Chondrocyte (in vitro differentiated cells): Measurements from ENCODE around the gene ZSCAN20. TPM values are rescaled to one million over a fixed set of nuclear protein-coding genes. Genes with fewer than 3 reads are reported as not detected.

ENCODE experiments used
- DNase-seq: peaks from one replicate; pipeline ENCODE4 v3.0.0; 2021; ENCODE audit warnings: mixed read lengths, low spot score
- H3K27ac Mint-ChIP-seq: one replicate; pipeline ENCODE4 v1.8.0; 2021; ENCODE audit warnings: mild to moderate bottlenecking, moderate library complexity, mixed read lengths; ENCODE audit not compliant: unreplicated experiment
- H3K27me3 Mint-ChIP-seq: 2 replicates; pipeline ENCODE4 v1.8.0; 2021; ENCODE audit warnings: low read depth, mixed read lengths
- H3K36me3 Mint-ChIP-seq: 2 replicates; pipeline ENCODE4 v1.8.0; 2021; ENCODE audit warnings: low read depth, mixed read lengths
- H3K4me1 Mint-ChIP-seq: 2 replicates; pipeline ENCODE4 v1.8.0; 2021; ENCODE audit warnings: low read depth, mild to moderate bottlenecking, mixed read lengths
- H3K4me3 Mint-ChIP-seq: one replicate; pipeline ENCODE4 v1.8.0; 2021; ENCODE audit warnings: mild to moderate bottlenecking, moderate library complexity, mixed read lengths; ENCODE audit not compliant: unreplicated experiment
- H3K9me3 Mint-ChIP-seq: 2 replicates; pipeline ENCODE4 v1.8.0; 2021; ENCODE audit warnings: low read depth, mixed read lengths
- total RNA-seq: library from RNA; stranded (reverse); gene quantifications from 3 replicates; pipeline ENCODE4 v1.2.1, GENCODE V29; 2021
- TF ChIP-seq, protein P1 (sequence below): fragments of 200-600 bp; sonication (generic); IDR thresholded peaks from 2 replicates; pipeline ENCODE4 v1.5.0; 2021; ENCODE audit warnings: antibody characterized with exemption, mild to moderate bottlenecking, moderate library complexity

Gene ZSCAN20
- total RNA-seq, 1 donor from 2014 or later = 4.4 TPM

DNA sequence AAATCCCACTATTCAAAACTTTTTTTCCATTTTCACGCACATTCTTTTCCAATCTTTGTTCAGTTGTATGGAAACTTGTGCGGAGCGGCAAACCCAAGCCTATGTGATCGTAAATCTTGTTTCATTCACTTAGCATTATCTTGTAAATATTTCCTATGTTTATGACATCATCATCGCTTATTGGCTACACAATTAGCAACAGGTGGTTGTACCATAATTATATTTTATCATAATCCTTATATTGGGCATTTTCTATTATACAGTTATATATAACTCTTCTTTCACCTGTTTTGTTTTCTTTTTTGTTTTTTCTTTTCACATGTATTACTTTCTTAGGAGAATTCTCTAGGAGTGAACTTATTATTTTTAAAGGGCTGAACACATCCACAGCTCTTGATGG, 65.4 kb downstream of the ZSCAN20 start:
- TF ChIP-seq, protein P1, sequence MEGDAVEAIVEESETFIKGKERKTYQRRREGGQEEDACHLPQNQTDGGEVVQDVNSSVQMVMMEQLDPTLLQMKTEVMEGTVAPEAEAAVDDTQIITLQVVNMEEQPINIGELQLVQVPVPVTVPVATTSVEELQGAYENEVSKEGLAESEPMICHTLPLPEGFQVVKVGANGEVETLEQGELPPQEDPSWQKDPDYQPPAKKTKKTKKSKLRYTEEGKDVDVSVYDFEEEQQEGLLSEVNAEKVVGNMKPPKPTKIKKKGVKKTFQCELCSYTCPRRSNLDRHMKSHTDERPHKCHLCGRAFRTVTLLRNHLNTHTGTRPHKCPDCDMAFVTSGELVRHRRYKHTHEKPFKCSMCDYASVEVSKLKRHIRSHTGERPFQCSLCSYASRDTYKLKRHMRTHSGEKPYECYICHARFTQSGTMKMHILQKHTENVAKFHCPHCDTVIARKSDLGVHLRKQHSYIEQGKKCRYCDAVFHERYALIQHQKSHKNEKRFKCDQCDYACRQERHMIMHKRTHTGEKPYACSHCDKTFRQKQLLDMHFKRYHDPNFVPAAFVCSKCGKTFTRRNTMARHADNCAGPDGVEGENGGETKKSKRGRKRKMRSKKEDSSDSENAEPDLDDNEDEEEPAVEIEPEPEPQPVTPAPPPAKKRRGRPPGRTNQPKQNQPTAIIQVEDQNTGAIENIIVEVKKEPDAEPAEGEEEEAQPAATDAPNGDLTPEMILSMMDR = no peak
- no peaks in the 10 kb centered on the region for H3K9me3 Mint-ChIP-seq
- no peaks in the 10 kb centered on the region for H3K4me1 Mint-ChIP-seq
- H3K27me3 Mint-ChIP-seq = peaks cover 12% of the 10 kb centered on the region
- no peak overlapping the region for H3K4me3 Mint-ChIP-seq
- no peak for DNase-seq
- no peak overlapping the region for H3K27ac Mint-ChIP-seq
- no peaks in the 10 kb centered on the region for H3K36me3 Mint-ChIP-seq

DNA sequence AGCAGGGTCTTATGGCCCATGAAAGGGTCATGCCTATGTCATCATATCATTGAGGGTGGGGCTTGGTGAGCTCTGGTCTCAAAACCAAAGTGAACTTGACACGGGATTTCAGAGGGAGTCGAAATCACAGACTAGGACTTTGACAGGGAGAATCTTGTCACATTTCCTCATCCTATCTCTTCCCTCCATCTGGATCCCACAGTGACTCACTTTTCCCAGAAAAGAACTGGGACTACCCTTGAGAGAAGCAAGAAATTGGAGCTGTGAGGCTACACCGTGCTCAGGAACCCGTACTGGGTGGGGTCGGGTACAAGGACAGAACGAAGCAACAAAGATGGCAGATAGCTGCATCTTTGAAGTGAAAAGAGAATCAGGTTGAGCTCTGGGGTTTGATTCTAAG, 69.5 kb downstream of the ZSCAN20 start:
- H3K4me1 Mint-ChIP-seq = no peaks in the 10 kb centered on the region
- H3K4me3 Mint-ChIP-seq = no peak overlapping the region
- peaks cover 2% of the 10 kb centered on the region for H3K27me3 Mint-ChIP-seq
- no peak overlapping the region for H3K27ac Mint-ChIP-seq
- no peaks in the 10 kb centered on the region for H3K36me3 Mint-ChIP-seq
- no peak for DNase-seq
- peaks cover 4% of the 10 kb centered on the region for H3K9me3 Mint-ChIP-seq
- TF ChIP-seq, protein P1 = no peak

Other genes with a start within 250 kb of the ZSCAN20 start
- gene ZNF362, start 216.2 kb upstream of the ZSCAN20 start, total RNA-seq = 84.1 to 122 TPM (median 85.0 TPM) in 3 replicates
- 0.27 TPM in 1 of 3 replicates, not detected in the others for gene A3GALT2, start 151.5 kb upstream of the ZSCAN20 start, total RNA-seq
- gene PHC2, start 41.5 kb upstream of the ZSCAN20 start, total RNA-seq = 75.9 to 99.7 TPM (median 91.5 TPM) in 3 replicates